ENCODE measurements around the gene HEPN1. TPM values are rescaled to one million over a fixed set of nuclear protein-coding genes. Genes with fewer than 3 reads are reported as not detected.
A peak's percentile ranks its signal among the peaks of the same experiment; 100 is the strongest.

HEPN1 gene
- total and polyA plus RNA-seq, 2 experiments from 2014 or later = not detected

DNA sequence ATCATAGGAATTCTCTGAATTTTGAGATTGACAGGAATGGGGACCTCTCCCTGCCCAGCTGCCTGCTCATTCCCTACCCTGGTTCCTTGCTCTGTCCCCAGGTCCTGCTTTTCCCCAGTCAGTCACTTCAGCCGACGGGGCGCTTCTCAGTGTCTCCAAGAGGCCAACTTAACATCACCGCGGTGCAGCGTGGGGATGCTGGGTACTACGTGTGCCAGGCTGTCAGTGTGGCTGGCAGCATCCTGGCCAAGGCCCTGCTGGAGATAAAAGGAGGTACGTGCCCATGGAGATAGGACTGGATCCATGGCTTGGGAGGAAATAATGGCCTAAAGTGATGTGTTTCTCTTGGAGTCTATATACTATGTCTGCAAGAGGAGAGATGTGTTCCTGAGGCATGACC lies 46.8 kb upstream of the HEPN1 start (continued):
- TF ChIP-seq, protein P1, sequence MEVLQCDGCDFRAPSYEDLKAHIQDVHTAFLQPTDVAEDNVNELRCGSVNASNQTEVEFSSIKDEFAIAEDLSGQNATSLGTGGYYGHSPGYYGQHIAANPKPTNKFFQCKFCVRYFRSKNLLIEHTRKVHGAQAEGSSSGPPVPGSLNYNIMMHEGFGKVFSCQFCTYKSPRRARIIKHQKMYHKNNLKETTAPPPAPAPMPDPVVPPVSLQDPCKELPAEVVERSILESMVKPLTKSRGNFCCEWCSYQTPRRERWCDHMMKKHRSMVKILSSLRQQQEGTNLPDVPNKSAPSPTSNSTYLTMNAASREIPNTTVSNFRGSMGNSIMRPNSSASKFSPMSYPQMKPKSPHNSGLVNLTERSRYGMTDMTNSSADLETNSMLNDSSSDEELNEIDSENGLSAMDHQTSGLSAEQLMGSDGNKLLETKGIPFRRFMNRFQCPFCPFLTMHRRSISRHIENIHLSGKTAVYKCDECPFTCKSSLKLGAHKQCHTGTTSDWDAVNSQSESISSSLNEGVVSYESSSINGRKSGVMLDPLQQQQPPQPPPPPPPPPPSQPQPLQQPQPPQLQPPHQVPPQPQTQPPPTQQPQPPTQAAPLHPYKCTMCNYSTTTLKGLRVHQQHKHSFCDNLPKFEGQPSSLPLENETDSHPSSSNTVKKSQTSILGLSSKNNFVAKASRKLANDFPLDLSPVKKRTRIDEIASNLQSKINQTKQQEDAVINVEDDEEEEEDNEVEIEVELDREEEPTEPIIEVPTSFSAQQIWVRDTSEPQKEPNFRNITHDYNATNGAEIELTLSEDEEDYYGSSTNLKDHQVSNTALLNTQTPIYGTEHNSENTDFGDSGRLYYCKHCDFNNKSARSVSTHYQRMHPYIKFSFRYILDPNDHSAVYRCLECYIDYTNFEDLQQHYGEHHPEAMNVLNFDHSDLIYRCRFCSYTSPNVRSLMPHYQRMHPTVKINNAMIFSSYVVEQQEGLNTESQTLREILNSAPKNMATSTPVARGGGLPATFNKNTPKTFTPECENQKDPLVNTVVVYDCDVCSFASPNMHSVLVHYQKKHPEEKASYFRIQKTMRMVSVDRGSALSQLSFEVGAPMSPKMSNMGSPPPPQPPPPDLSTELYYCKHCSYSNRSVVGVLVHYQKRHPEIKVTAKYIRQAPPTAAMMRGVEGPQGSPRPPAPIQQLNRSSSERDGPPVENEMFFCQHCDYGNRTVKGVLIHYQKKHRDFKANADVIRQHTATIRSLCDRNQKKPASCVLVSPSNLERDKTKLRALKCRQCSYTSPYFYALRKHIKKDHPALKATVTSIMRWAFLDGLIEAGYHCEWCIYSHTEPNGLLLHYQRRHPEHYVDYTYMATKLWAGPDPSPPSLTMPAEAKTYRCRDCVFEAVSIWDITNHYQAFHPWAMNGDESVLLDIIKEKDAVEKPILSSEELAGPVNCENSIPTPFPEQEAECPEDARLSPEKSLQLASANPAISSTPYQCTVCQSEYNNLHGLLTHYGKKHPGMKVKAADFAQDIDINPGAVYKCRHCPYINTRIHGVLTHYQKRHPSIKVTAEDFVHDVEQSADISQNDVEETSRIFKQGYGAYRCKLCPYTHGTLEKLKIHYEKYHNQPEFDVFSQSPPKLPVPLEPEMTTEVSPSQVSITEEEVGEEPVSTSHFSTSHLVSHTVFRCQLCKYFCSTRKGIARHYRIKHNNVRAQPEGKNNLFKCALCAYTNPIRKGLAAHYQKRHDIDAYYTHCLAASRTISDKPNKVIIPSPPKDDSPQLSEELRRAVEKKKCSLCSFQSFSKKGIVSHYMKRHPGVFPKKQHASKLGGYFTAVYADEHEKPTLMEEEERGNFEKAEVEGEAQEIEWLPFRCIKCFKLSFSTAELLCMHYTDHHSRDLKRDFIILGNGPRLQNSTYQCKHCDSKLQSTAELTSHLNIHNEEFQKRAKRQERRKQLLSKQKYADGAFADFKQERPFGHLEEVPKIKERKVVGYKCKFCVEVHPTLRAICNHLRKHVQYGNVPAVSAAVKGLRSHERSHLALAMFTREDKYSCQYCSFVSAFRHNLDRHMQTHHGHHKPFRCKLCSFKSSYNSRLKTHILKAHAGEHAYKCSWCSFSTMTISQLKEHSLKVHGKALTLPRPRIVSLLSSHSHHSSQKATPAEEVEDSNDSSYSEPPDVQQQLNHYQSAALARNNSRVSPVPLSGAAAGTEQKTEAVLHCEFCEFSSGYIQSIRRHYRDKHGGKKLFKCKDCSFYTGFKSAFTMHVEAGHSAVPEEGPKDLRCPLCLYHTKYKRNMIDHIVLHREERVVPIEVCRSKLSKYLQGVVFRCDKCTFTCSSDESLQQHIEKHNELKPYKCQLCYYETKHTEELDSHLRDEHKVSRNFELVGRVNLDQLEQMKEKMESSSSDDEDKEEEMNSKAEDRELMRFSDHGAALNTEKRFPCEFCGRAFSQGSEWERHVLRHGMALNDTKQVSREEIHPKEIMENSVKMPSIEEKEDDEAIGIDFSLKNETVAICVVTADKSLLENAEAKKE (CRISPR knock-in tag; IDR thresholded peaks at IDR 0.05) = no peak
- no peak for TF ChIP-seq CREB1 (CRISPR knock-in tag; IDR thresholded peaks at IDR 0.05; ENCODE audit: low read depth)
- TF ChIP-seq ZNF331 (CRISPR knock-in tag; IDR thresholded peaks at IDR 0.05; ENCODE audit: low read depth) = no peak

DNA sequence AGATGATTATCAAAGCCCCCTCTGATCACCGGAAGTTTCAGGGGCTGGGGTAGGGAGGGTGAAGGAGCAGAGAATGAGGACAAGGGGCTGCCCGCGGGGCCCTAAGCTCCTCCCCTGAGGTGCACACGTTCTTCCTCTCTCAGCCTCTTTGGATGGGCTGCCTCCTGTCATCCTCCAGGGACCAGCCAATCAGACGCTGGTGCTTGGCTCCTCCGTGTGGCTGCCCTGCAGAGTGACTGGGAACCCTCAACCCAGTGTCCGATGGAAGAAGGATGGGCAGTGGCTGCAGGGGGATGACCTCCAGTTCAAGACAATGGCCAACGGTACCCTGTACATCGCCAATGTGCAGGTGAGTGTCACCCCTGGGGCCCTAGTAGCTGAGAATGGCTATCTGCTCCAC lies 46.3 kb upstream of the HEPN1 start:
- peaks cover 5% of the 10 kb centered on the region; the same call in 1 of the 2 replicates for H4K20me1 ChIP-seq (replicated peaks; ENCODE audit: insufficient read depth)
- no peak overlapping the region for H3K4me2 ChIP-seq
- ATAC-seq (peak; percentile 15), DNase-seq (ENCODE audit: low spot score) (peak; percentile 66)
- no peaks in the 10 kb centered on the region for H3K36me3 Mint-ChIP-seq (ENCODE audit: low read depth)
- H3K27me3 Mint-ChIP-seq (ENCODE audit: insufficient read depth, low read depth, poor library complexity) = peaks cover 89% of the 10 kb centered on the region
- no peaks in the 10 kb centered on the region for H3K36me3 ChIP-seq (ENCODE audit: insufficient read depth)
- H3K4me3 ChIP-seq = no peak overlapping the region
- no peaks in the 10 kb centered on the region for H3K79me2 ChIP-seq (replicated peaks; ENCODE audit: insufficient read depth)
- TF ChIP-seq, protein P2, sequence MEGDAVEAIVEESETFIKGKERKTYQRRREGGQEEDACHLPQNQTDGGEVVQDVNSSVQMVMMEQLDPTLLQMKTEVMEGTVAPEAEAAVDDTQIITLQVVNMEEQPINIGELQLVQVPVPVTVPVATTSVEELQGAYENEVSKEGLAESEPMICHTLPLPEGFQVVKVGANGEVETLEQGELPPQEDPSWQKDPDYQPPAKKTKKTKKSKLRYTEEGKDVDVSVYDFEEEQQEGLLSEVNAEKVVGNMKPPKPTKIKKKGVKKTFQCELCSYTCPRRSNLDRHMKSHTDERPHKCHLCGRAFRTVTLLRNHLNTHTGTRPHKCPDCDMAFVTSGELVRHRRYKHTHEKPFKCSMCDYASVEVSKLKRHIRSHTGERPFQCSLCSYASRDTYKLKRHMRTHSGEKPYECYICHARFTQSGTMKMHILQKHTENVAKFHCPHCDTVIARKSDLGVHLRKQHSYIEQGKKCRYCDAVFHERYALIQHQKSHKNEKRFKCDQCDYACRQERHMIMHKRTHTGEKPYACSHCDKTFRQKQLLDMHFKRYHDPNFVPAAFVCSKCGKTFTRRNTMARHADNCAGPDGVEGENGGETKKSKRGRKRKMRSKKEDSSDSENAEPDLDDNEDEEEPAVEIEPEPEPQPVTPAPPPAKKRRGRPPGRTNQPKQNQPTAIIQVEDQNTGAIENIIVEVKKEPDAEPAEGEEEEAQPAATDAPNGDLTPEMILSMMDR (conservative IDR thresholded peaks at IDR 0.05; ENCODE audit: low read depth in 2 of 2) = peak in 1 of 2 experiments; percentile 44; a peak in 3 of 4 replicates
- TF ChIP-seq JUNB (IDR thresholded peaks at IDR 0.05; ENCODE audit: unreplicated experiment) = no peak
- no peaks in the 10 kb centered on the region for H3K9me2 ChIP-seq (ENCODE audit: insufficient read depth)
- peaks cover 90% of the 10 kb centered on the region for H3K27me3 ChIP-seq (ENCODE audit: insufficient read depth)
- H3K4me1 ChIP-seq (ENCODE audit: insufficient read depth) = peaks cover 13% of the 10 kb centered on the region; the same call in 1 of the 2 replicates
- H3K9me3 Mint-ChIP-seq = no peaks in the 10 kb centered on the region
- H3K4me3 Mint-ChIP-seq = no peak overlapping the region
- H3K4me1 Mint-ChIP-seq = peaks cover 35% of the 10 kb centered on the region
- no peak overlapping the region for H3K27ac Mint-ChIP-seq
- H3F3A ChIP-seq (replicated peaks; ENCODE audit: low read depth) = no peaks in the 10 kb centered on the region
- H3K27ac ChIP-seq (ENCODE audit: low read depth) = no peak overlapping the region
- 0 out of 2 replicates have a peak overlapping the region, but pooled peaks have one; percentile 38 for H2AFZ ChIP-seq

Measured in GM23338 (cell line).